Large intestine (tissue), 3 donors: Measurements from ENCODE around the gene LAMA5. TPM values are rescaled to one million over a fixed set of nuclear protein-coding genes. Genes with fewer than 3 reads are reported as not detected.

Experiments
- DNase-seq, 2 donors: peaks; one replicate each; pipeline versions ENCODE4 v3.0.0 to v3.0.0-alpha.2; 2013
- H3K27ac ChIP-seq: one replicate; pipeline ENCODE4 v1.5.1; 2013; ENCODE audit warnings: low read length
- H3K27me3 ChIP-seq: 2 replicates; pipeline ENCODE4 v1.6.1; 2013; ENCODE audit warnings: low read length; ENCODE audit not compliant: control insufficient read depth, insufficient read depth
- H3K36me3 ChIP-seq: 2 replicates; pipeline ENCODE4 v1.6.1; 2013; ENCODE audit warnings: low read length; ENCODE audit not compliant: control insufficient read depth, insufficient read depth
- H3K4me1 ChIP-seq: one replicate; pipeline ENCODE4 v1.6.1; 2013; ENCODE audit warnings: low read length; ENCODE audit not compliant: control insufficient read depth, insufficient read depth
- H3K4me3 ChIP-seq: one replicate; pipeline ENCODE4 v1.5.1; 2013; ENCODE audit warnings: low read length
- H3K9me3 ChIP-seq: one replicate; pipeline ENCODE4 v1.6.1; 2013; ENCODE audit warnings: mild to moderate bottlenecking, low read depth, low read length, moderate library complexity; ENCODE audit not compliant: control insufficient read depth
- WGBS: methylation state at CpG from one replicate; pipeline ENCODE4 v1.1.5; 2013; ENCODE audit warnings: low lambda C conversion rate; ENCODE audit not compliant: insufficient coverage; 5-methylcytosine and 5-hydroxymethylcytosine counted together
- polyA plus RNA-seq: library from polyadenylated mRNA; unstranded; fragments of 120-200 nt; gene quantifications from one replicate; pipeline ENCODE4 v1.2.1, GENCODE V29; 2013

LAMA5 gene
- polyA plus RNA-seq, 1 donor, result 92.1 TPM

- Histone ChIP-seq H3K9me3 (peaks cover 2% of the 10 kb centered on the region), H3K36me3 (peaks cover 48% of the 10 kb centered on the region)
These were observed 43.7 kb downstream of the LAMA5 start for GRCh38 chr20:62323146-62323979.

GRCh38 chr20:62322492-62323041 is 44.5 kb downstream of the LAMA5 start:
- Histone ChIP-seq H3K27ac (no peak overlapping the region), H3K27me3 (no peaks in the 10 kb centered on the region), H3K4me1 (no peaks in the 10 kb centered on the region), H3K9me3 (peaks cover 3% of the 10 kb centered on the region), H3K4me3 (no peak overlapping the region), H3K36me3 (peaks cover 41% of the 10 kb centered on the region)
- no CpG with 5 or more reads among the region's 16 CpGs for WGBS
- no peak for DNase-seq

More at GRCh38 chr20:62323146-62323979, 43.7 kb downstream of the LAMA5 start:
- Histone ChIP-seq H3K27me3 (no peaks in the 10 kb centered on the region), H3K4me1 (no peaks in the 10 kb centered on the region), H3K27ac (no peak overlapping the region), H3K4me3 (no peak overlapping the region)
- DNase-seq, result no peak
- no CpG with 5 or more reads among the region's 52 CpGs for WGBS

GRCh38 chr20:62321975-62322374 is 45.1 kb downstream of the LAMA5 start:
- no peaks in the 10 kb centered on the region for H3K4me1 ChIP-seq
- WGBS, result no CpG with 5 or more reads among the region's 16 CpGs
- peaks cover 3% of the 10 kb centered on the region for H3K9me3 ChIP-seq
- H3K27me3 ChIP-seq, result no peaks in the 10 kb centered on the region
- peaks cover 41% of the 10 kb centered on the region for H3K36me3 ChIP-seq
- no peak overlapping the region for H3K4me3 ChIP-seq
- no peak for DNase-seq
- no peak overlapping the region for H3K27ac ChIP-seq

- Histone ChIP-seq H3K36me3 (peaks cover 38% of the 10 kb centered on the region), H3K27ac (no peak overlapping the region), H3K4me1 (no peaks in the 10 kb centered on the region), H3K9me3 (peaks cover 3% of the 10 kb centered on the region), H3K4me3 (no peak overlapping the region), H3K27me3 (no peaks in the 10 kb centered on the region)
- no CpG with 5 or more reads among the region's 7 CpGs for WGBS
- DNase-seq, result no peak
These were observed 45.6 kb downstream of the LAMA5 start for GRCh38 chr20:62321521-62321948.

- H3K36me3 ChIP-seq, result peaks cover 43% of the 10 kb centered on the region
- peaks cover 3% of the 10 kb centered on the region for H3K9me3 ChIP-seq
- DNase-seq, result no peak
- no CpG with 5 or more reads among the region's 22 CpGs for WGBS
- no peak overlapping the region for H3K4me3 ChIP-seq
- H3K4me1 ChIP-seq, result no peaks in the 10 kb centered on the region
- H3K27ac ChIP-seq, result no peak overlapping the region
- H3K27me3 ChIP-seq, result no peaks in the 10 kb centered on the region
These were observed 46.3 kb downstream of the LAMA5 start for GRCh38 chr20:62320581-62321354.

GRCh38 chr20:62319346-62319909 is 47.7 kb downstream of the LAMA5 start:
- no peak for DNase-seq
- no CpG with 5 or more reads among the region's 29 CpGs for WGBS
- H3K27ac ChIP-seq, result no peak overlapping the region
- H3K9me3 ChIP-seq, result peaks cover 3% of the 10 kb centered on the region
- H3K36me3 ChIP-seq, result peaks cover 52% of the 10 kb centered on the region
- H3K27me3 ChIP-seq, result no peaks in the 10 kb centered on the region
- H3K4me3 ChIP-seq, result no peak overlapping the region
- no peaks in the 10 kb centered on the region for H3K4me1 ChIP-seq

- no peaks in the 10 kb centered on the region for H3K4me1 ChIP-seq
- H3K36me3 ChIP-seq, result peaks cover 50% of the 10 kb centered on the region
- no CpG with 5 or more reads among the region's 36 CpGs for WGBS
These were observed 48.4 kb downstream of the LAMA5 start for GRCh38 chr20:62318400-62319345.

GRCh38 chr20:62317167-62317655 is 49.9 kb downstream of the LAMA5 start:
- no peak overlapping the region for H3K4me3 ChIP-seq
- WGBS, result no CpG with 5 or more reads among the region's 18 CpGs
- peaks cover 54% of the 10 kb centered on the region for H3K36me3 ChIP-seq
- H3K27ac ChIP-seq, result no peak overlapping the region
- no peaks in the 10 kb centered on the region for H3K4me1 ChIP-seq
- no peaks in the 10 kb centered on the region for H3K27me3 ChIP-seq
- H3K9me3 ChIP-seq, result peaks cover 3% of the 10 kb centered on the region
- no peak for DNase-seq

More at GRCh38 chr20:62318400-62319345, 48.4 kb downstream of the LAMA5 start:
- no peak overlapping the region for H3K4me3 ChIP-seq
- no peaks in the 10 kb centered on the region for H3K27me3 ChIP-seq
- DNase-seq, result no peak
- H3K27ac ChIP-seq, result no peak overlapping the region
- peaks cover 3% of the 10 kb centered on the region for H3K9me3 ChIP-seq

- WGBS, result no CpG with 5 or more reads among the region's 40 CpGs
These were observed 50.6 kb downstream of the LAMA5 start for GRCh38 chr20:62316331-62317166.

More at GRCh38 chr20:62316331-62317166, 50.6 kb downstream of the LAMA5 start:
- H3K27me3 ChIP-seq, result no peaks in the 10 kb centered on the region
- no peaks in the 10 kb centered on the region for H3K4me1 ChIP-seq
- peaks cover 52% of the 10 kb centered on the region for H3K36me3 ChIP-seq
- H3K27ac ChIP-seq, result no peak overlapping the region
- DNase-seq, result no peak
- H3K4me3 ChIP-seq, result no peak overlapping the region
- H3K9me3 ChIP-seq, result peaks cover 3% of the 10 kb centered on the region
